Astrocyte (in vitro differentiated cells and primary cell): ENCODE data around the gene FAF1.
"Not testable (repeated sequence)": the region's sequence is repeated elsewhere in the genome, so short reads cannot be mapped to it uniquely, and the experiment has no call there.

Source experiments
- CTCF ChIP-seq: IDR thresholded peaks from 2 replicates; pipeline ENCODE4 v1.5.1; 2011; ENCODE audit warnings: low read depth, mild to moderate bottlenecking, inconsistent platforms, low read length, moderate library complexity; ENCODE audit not compliant: insufficient read depth
- EZH2 ChIP-seq: IDR thresholded peaks from 2 replicates; pipeline ENCODE4 v1.6.1; 2012; ENCODE audit warnings: mild to moderate bottlenecking, low read length, inconsistent platforms; ENCODE audit not compliant: insufficient read depth

- not testable (repeated sequence) for TF ChIP-seq CTCF, EZH2
Observed at GRCh38 chr1:50910356-50910755, 49.7 kb downstream of the FAF1 start.
